Esophagus squamous epithelium (tissue), 5 donors: ENCODE measurements around the gene FBXL20. TPM values are rescaled to one million over a fixed set of nuclear protein-coding genes. Genes with fewer than 3 reads are reported as not detected.

ENCODE experiments used
- DNase-seq: peaks from one replicate; lab custom pipeline; 2025; lab: John Stamatoyannopoulos, UW
- H3K27ac ChIP-seq, 4 donors: fragments of 200-600 bp; sonication (generic); one replicate each; pipeline ENCODE4 v1.5.1; 2016 to 2019; ENCODE audit warnings: mild to moderate bottlenecking in 1 of 4
- H3K27me3 ChIP-seq, 4 donors: fragments of 200-600 bp; sonication (generic); 1 replicate in 3 of 4; 2 replicates in 1 of 4; pipeline versions ENCODE4 v1.5.1 to v1.6.0; 2017 to 2021; ENCODE audit warnings: antibody characterized with exemption in 1 of 4
- H3K36me3 ChIP-seq, 3 donors: fragments of 200-600 bp; sonication (generic); one replicate each; pipeline ENCODE4 v1.5.1; 2016 to 2019
- H3K4me1 ChIP-seq, 3 donors: fragments of 200-600 bp; sonication (generic); one replicate each; pipeline ENCODE4 v1.5.1; 2017 to 2019
- H3K4me3 ChIP-seq, 4 donors: fragments of 200-600 bp; sonication (generic); 1 replicate in 3 of 4; 2 replicates in 1 of 4; pipeline ENCODE4 v1.5.1; 2016 to 2019; ENCODE audit warnings: mild to moderate bottlenecking in 2 of 4, moderate library complexity in 1 of 4
- H3K9me3 ChIP-seq, 3 donors: fragments of 200-600 bp; sonication (generic); one replicate each; pipeline ENCODE4 v1.5.1; 2016 to 2019
- POLR2A ChIP-seq, 4 donors: fragments of 450-650 bp; IDR thresholded peaks; one replicate each; pipeline ENCODE4 v1.6.1; 2017; ENCODE audit warnings: antibody characterized with exemption in 4 of 4, mild to moderate bottlenecking in 4 of 4, moderate library complexity in 3 of 4
- WGBS, 2 donors: methylation state at CpG; one replicate each; pipeline ENCODE4 v1.1.5; 2018; 5-methylcytosine and 5-hydroxymethylcytosine counted together
- intact Hi-C: fragments of 100-400 bp; cut with DNase I; formaldehyde crosslinking; loops from one replicate; pipeline ENCODE4 v1.15.0; 2022
- total RNA-seq, 4 donors: library from RNA; depleted of rRNA; stranded (reverse); fragments of >200 nt; gene quantifications; one replicate each; pipeline ENCODE4 v1.1.0, GENCODE V29; 2016
- TF ChIP-seq, protein P1 (sequence below), 6 experiments: fragments of 450-650 bp in 4 of 6; fragments of 200-600 bp in 2 of 6; sonication (generic) in 2 of 6; IDR thresholded peaks; one replicate each; pipeline ENCODE4 v1.5.1; 2016 to 2019; ENCODE audit warnings: antibody characterized with exemption in 6 of 6, mild to moderate bottlenecking in 4 of 6, moderate library complexity in 4 of 6
- donor health status: DM: yes; HTN: yes; CAD: no.

Gene FBXL20
- total RNA-seq, 4 donors from 2014 or later, result 5.0 to 10.3 (median 6.8) TPM

DNA sequence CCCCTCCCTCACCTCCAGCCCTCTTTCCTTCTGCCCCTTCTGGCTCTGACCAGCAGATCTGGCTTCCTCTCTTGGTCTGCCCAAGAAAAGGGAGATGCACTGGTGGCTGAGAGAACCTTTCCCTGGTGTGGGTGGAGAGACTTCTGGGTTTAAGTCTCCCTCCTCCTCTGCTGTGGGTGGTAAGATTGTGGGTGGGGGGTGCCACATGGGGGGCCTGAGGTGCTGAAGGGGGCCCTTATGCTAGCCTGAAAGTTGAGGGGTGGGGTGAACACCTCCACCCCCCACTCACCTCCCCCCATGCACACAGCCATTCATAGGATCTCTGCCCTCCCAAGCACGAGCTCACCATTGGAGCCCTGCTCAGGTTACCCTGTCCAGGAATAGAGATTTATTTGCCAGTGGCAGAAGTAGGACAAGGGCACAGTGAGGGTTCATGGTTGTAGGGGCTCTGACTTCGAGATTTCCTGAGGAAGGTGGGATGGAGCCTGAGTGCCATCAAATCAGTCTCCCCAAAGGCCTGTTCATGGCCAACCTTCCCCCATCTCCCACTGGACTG, 174.0 kb downstream of the FBXL20 start:
- intact Hi-C loops, result no loop called here
- Histone ChIP-seq H3K27me3 (peaks cover 15 to 97% (median 21%) of the 10 kb centered on the region in 4 donors), H3K36me3 (no peaks in the 10 kb centered on the region), H3K9me3 (no peaks in the 10 kb centered on the region), H3K4me1 (peaks cover 22 to 48% (median 24%) of the 10 kb centered on the region in 3 donors), H3K4me3 (no peak overlapping the region), H3K27ac (no peak overlapping the region)
- 66 to 77% methylated on average over 2 of the region's 2 CpGs for WGBS, 2 donors
- DNase-seq, result no peak
- TF ChIP-seq POLR2A (IDR thresholded peaks at IDR 0.05), result no peak
- TF ChIP-seq, protein P1, sequence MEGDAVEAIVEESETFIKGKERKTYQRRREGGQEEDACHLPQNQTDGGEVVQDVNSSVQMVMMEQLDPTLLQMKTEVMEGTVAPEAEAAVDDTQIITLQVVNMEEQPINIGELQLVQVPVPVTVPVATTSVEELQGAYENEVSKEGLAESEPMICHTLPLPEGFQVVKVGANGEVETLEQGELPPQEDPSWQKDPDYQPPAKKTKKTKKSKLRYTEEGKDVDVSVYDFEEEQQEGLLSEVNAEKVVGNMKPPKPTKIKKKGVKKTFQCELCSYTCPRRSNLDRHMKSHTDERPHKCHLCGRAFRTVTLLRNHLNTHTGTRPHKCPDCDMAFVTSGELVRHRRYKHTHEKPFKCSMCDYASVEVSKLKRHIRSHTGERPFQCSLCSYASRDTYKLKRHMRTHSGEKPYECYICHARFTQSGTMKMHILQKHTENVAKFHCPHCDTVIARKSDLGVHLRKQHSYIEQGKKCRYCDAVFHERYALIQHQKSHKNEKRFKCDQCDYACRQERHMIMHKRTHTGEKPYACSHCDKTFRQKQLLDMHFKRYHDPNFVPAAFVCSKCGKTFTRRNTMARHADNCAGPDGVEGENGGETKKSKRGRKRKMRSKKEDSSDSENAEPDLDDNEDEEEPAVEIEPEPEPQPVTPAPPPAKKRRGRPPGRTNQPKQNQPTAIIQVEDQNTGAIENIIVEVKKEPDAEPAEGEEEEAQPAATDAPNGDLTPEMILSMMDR (IDR thresholded peaks at IDR 0.05), result no peak

- no peak for DNase-seq
- H3K27me3 ChIP-seq, result peaks cover 8 to 92% (median 21%) of the 10 kb centered on the region in 4 donors
- peak overlapping the region in 3 of 4 donors; percentile 28 to 66 (median 48) for H3K4me3 ChIP-seq
- TF ChIP-seq, protein P1 (IDR thresholded peaks at IDR 0.05), result no peak
- no peak for TF ChIP-seq POLR2A (IDR thresholded peaks at IDR 0.05)
- H3K27ac ChIP-seq, result no peak overlapping the region
- WGBS, 2 donors, result 15 to 18% methylated on average over 16 to 19 of the region's 24 CpGs
- H3K9me3 ChIP-seq, result no peaks in the 10 kb centered on the region
- no peaks in the 10 kb centered on the region for H3K36me3 ChIP-seq
- intact Hi-C loops, result no loop called here
- H3K4me1 ChIP-seq, result peaks cover 18 to 35% (median 18%) of the 10 kb centered on the region in 3 donors
Measured at GRCh38 chr17:39225959-39226683, 175.3 kb downstream of the FBXL20 start.

DNA sequence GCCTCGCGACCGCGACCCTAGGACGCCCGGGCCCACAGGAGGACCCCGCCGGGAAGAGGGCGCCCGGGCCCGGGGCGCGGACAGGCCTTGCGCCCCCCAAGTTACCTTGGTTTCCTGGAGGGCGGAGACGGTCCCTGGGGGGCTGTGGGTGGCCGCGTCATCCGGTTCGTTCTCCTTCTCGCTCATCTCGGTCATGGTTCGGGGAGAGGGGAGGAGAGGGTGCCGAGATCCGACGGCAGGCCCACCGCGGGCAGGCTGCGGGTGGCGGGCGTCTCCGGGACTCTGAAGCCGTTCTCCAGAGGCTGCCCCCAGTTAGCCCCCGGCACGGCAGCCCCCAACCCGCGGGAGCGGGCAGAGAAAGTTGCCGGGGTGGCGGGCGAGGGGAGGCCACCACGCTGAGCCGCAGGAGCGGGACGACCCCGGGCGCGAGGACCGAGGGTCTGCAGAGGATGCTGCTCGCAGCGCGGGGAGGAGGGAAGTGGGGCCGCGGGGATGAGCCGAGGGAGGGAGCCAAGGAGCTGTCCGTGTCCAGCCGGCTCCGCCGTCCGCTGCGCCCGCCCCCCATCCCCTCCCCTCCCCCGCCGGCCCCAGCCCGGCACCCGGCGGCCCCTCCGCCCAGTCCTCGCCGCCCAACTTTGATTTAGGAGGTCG, 176.0 kb downstream of the FBXL20 start, which contains the start of gene STAC2:
TSS of gene STAC2 (minus strand) at position 638 of the 651 bp plus-strand sequence. CDS start at position 195, 443 bp downstream.
- TF ChIP-seq POLR2A (IDR thresholded peaks at IDR 0.05), result no peak
- TF ChIP-seq, protein P1 (IDR thresholded peaks at IDR 0.05), result no peak
- Histone ChIP-seq H3K27me3 (peaks cover 8 to 85% (median 21%) of the 10 kb centered on the region in 4 donors), H3K9me3 (no peaks in the 10 kb centered on the region), H3K4me3 (peak within 1 kb of the TSS; percentile 4 to 66 (median 38)), H3K36me3 (no peaks in the 10 kb centered on the region), H3K27ac (no peak within 1 kb of the TSS), H3K4me1 (peaks cover 18 to 34% (median 18%) of the 10 kb centered on the region in 3 donors)
- no peak for DNase-seq
- intact Hi-C loops, result no loop called here
- 0 to 4% methylated on average over 1 to 5 of the region's 71 CpGs for WGBS, 2 donors

- 0% methylated on average over 12 of the region's 68 CpGs; no CpG with 5 or more reads in 1 of the 2 donors for WGBS, 2 donors
- peaks cover 18 to 34% (median 18%) of the 10 kb centered on the region in 3 donors for H3K4me1 ChIP-seq
- peak overlapping the region; percentile 4 to 66 (median 38) for H3K4me3 ChIP-seq
- TF ChIP-seq POLR2A (IDR thresholded peaks at IDR 0.05), result no peak
- TF ChIP-seq, protein P1 (IDR thresholded peaks at IDR 0.05), result no peak
- no peaks in the 10 kb centered on the region for H3K36me3 ChIP-seq
- H3K27ac ChIP-seq, result no peak overlapping the region
- H3K9me3 ChIP-seq, result no peaks in the 10 kb centered on the region
- DNase-seq, result no peak
- intact Hi-C loops, result no loop called here
- peaks cover 8 to 85% (median 21%) of the 10 kb centered on the region in 4 donors for H3K27me3 ChIP-seq
Measured at GRCh38 chr17:39224778-39225307, 176.6 kb downstream of the FBXL20 start.
